HT1080 (cell line): ENCODE measurements around the gene CSHL1. TPM values are rescaled to one million over a fixed set of nuclear protein-coding genes. Genes with fewer than 3 reads are reported as not detected.
A peak's percentile ranks its signal among the peaks of the same experiment; 100 is the strongest.
"Not testable (repeated sequence)": the region's sequence is repeated elsewhere in the genome, so short reads cannot be mapped to it uniquely, and the experiment has no call there.

Experiments
- DNase-seq: peaks from one replicate; pipeline ENCODE4 v3.0.0-alpha.2; 2015; ENCODE audit warnings: low read depth
- small RNA-seq: library from RNA; depleted of rRNA; stranded (forward); fragments of <200 nt; gene quantifications from one replicate; pipeline ENCODE3, GENCODE V24; 2014
- total RNA-seq: library from RNA; depleted of rRNA; stranded (reverse); fragments of >200 nt; shearing (Covaris generic); gene quantifications from 2 replicates; pipeline ENCODE4 v1.2.3, GENCODE V29; 2014; rRNA removed

CSHL1 gene
- total RNA-seq, 1 experiment from 2014 or later: not detected

DNA sequence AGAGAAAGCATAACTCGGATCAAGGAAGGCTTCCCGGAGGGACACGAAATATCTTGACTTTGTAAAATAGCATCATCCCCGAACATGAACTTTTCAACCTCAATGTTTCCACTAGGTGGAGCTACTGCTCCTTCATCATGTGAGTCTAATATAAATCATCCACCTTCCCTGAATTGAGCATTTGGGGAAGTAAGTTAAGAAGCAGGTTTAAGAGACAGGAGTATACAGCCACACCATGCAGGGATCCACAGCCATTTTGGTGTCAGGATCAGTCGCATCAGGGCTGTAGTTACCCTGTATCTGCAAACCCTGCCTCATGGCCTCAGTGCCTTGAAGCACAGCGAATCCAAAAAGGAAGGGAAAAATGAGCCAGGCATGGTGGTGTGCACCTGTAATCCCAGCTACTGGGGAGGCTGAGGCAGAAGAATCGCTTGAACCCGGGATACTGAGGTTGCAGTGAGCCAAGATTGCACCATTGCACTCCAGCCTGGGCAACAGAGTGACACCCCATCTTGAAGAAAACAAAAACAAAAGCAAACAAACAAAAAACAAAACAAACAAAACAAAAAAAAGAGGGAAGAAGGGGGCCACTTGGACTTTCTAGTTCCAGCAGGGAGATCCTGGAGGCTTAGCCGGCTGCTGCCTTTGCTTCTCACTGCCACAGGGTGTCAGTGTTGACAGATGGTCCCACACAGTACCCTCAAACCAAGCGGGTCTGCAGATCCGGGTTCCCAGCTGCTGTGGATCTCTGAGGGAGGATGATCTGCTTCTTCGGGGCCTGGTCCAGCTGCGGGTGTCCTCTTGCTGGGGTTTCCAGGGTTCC lies 21.8 kb downstream of the CSHL1 start:
- DNase-seq: not testable (repeated sequence)

DNA sequence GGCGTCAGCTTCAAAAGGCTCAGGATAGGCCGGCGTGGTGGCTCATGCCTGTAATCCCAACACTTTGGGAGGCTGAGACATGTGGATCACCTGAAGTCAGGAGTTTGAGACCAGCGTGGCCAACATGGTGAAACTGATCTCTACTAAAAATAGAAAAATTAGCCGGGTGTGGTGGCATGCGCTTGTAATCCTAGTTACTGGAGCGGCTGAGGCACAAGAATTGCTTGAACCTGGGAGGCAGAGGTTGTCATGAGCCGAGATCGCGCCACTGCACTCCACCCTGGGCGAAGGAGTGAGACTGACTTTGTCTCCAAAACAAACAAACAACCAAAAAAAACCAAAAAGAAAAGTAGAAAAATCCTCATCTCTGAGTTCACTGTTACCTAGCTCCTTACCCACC lies 25.9 kb downstream of the CSHL1 start:
- not testable (repeated sequence) for DNase-seq

DNA sequence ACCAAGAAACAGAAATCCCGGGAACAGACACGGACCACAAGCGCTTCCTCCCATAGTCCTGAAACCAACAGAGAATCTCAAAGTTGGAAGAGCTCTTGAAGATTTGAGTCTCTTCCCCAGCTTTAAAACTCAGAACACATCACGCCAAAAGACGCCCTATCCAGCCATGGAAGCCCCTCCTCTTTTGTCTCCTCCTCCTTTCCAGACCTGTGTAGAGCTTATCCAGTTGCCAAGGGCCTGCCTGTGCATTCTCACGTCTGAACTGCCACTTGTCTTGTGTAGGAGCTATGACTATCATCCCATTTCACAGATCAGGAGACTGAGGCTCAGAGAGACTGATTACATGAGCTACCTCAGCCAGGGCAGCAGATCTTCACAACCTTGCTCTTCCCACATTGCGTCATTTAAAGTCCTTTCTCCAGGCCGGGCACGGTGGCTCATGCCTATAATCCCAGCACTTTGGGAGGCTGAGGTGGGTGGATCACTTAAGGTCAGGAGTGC lies 28.4 kb downstream of the CSHL1 start:
- not testable (repeated sequence) for DNase-seq

DNA sequence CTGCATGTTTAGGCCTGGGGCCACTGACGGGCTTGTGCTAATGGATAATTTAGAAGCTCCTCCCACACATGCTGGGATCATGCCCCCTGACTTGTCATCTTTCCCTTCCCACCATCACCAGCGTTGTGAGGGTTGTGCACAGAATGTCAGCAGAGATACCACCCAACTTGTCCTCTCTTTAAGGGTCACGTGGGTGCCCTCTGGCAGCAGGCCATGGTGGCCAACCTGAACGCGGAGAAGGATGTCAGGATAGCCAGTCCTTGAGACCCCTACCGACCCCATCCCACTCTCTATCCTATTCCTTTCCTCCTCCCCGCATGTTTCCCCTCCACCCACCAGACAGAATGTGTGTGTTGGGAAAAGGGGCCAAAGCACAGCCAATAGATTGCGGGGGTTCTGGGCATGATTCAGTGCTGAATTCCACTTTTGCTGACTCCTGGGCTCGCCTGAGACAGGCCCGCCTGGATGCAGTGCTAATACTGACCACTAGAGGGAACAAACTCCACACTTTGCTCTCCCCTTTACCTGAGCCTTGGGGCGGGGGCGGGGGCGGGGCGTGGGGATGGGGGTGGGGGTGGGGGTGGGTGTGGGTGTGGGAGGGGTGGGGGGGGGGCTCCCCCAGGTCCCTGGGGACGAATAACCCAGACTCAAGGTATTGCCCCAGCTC lies 29.0 kb downstream of the CSHL1 start, which contains the start of gene GH2:
GH2 (minus strand) TSS at position 10 of the 667 bp plus-strand sequence. CDS start 143 bp downstream, outside the sequence.
- peak; percentile 55 for DNase-seq

DNA sequence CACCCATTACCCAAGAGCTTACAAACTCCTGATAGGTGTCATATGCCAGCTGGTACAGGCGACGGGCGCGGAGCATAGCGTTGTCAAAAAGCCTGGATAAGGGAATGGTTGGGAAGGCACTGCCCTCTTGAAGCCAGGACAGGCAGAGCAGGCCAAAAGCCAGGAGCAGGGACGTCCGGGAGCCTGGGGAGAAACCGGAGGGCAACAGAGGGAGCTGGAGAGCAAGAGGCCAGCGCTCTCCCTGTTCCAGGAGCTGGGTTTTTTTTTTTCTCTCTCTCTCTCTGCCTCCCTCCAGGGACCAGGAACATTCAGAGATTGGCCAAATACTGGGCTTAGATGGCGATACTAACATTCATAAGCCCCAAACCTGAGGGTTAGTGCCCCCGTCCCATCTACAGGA lies 29.7 kb downstream of the CSHL1 start:
- DNase-seq: not testable (repeated sequence)

DNA sequence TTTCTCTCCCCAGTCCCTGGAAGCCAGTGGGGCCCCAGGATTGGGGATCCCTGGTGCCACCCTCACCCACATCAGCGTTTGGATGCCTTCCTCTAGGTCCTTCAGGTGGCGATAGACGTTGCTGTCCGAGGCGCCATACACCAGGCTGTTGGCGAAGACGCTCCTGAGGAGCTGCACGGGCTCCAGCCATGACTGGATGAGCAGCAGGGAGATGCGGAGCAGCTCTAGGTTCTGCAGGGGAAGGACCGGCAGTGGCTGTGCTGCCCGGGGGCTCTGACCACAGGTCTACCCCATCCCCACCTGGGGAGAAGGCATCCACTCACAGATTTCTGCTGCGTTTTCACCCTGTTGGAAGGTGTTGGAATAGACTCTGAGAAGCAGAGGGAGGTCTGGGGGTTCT lies 30.4 kb downstream of the CSHL1 start:
- no peak for DNase-seq

DNA sequence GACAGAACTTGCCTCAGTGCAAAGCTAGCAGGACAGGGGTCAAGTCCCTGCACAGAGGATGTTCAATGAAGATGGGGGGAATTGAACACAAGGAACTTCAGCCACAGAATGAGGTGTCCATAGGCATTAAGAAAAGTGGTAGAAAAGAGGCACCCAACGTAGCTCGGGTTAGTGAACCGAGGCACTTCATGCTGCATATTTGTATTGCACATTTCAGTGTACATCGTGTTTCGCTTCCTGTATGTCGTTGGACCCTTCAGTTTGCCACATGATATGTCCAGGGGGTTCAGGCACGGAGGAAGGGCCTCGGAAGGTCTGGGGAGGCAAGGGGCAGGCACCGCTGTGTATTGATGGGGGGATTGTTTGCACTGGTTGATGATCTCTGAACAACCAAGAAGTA lies 32.6 kb downstream of the CSHL1 start:
- DNase-seq: not testable (repeated sequence)

DNA sequence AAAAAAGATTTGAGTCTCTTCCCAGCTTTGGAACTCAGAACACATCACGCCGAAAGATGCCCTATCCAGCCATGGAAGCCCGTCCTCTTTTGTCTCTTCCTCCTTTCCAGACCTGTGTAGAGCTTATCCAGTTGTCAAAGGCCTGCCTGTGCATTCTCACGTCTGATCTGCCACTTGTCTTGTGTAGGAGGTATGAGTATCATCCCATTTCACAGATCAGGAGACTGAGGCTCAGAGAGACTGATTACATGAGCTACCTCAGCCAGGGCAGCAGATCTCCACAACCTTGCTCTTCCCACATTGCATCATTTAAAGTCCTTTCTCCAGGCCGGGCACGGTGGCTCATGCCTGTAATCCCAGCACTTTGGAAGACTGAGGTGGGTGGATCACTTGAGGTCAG lies 36.4 kb downstream of the CSHL1 start:
- not testable (repeated sequence) for DNase-seq

DNA sequence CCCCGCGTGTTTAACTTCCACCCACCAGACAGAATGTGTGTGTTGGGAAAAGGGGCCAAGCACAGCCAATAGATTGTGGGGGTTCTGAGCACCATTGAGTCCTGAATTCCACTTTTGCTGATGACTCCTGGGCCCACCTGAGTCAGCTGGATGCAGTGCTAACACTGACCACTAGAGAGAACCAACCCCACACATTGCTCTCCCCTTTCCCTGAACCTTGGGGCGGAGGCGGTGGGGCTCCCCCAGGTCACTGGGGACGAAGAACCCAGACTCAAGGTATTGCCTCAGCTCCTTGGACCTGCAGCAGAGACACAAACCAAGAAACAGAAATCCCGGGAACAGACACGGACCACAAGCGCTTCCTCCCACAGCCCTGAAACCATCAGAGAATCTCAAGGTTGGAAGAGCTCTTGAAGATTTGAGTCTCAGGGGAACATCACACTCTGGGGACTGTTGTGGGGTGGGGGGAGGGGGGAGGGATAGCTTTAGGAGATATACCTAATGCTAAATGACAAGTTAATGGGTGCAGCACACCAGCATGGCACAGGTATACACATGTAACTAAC lies 36.9 kb downstream of the CSHL1 start:
- DNase-seq: not testable (repeated sequence)

DNA sequence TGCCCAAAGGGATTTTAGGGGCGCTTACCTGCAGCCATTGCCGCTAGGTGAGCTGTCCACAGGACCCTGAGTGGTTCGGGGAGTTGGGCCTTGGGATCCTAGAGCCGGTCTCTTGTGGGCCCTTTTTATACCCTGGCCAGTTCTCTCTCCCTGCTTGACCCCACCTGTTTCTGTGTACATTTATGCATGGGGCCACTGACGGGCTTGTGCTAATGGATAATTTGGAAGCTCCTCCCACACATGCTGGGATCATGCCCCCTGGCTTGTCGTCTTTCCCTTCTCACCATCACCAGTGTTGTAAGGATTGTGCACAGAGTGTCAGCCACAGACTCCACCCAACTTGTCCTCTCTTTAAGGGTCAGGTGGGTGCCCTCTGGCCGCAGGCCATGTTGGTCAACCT lies 37.5 kb downstream of the CSHL1 start, which contains the start of gene CSH2:
CSH2 (minus strand) TSS at position 101 of the 400 bp plus-strand sequence; CDS start at position 38, 63 bp downstream.
- not testable (repeated sequence) for DNase-seq

DNA sequence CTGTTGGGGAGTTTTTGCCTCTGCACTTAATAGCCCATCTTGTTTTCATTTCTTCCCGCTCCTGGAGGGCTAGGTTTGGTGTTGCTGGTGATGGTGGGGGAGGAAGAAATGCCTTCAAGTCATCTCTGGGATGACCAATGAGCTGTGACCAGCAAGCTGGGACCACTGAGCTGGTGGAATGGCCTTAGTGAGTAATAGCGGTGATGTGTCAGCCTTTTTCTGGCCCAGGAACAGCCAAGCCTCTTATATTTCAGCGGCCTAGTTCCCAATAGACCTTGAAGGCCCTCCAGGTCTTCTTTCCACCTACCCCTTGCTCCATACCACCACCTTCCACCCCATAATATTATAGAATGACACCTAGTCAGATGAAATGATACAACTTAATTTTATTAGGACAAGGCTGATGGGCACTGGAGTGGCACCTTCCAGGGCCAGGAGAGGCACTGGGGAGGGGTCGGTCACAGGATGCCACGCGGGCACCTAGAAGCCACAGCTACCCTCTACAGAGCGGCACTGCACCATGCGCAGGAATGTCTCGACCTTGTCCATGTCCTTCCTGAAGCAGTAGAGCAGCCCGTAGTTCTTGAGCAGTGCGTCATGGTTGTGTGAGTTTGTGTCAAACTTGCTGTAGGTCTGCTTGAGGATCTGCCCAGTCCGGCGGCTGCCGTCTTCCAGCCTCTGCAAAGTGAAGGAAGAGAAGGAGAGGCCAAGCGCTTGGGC lies 39.3 kb downstream of the CSHL1 start:
- DNase-seq: peak; percentile 41

DNA sequence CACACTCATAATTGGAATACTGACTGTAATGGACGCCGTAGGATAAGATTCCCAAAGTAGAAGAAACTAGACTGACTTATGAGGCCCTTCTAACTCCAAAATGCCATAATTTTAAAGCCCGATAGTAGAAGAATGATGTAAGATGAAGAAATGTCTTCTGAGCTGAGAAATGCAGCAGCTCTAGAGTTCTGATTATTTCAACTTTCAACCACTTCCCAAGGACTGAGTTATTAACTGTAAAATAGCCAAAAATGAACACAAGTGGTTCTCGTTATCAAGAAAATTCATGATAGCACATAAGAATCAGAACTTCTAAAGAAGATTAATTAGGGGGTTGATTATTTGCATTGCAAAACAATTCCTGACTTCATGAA lies 40.8 kb downstream of the CSHL1 start:
- DNase-seq: not testable (repeated sequence)

DNA sequence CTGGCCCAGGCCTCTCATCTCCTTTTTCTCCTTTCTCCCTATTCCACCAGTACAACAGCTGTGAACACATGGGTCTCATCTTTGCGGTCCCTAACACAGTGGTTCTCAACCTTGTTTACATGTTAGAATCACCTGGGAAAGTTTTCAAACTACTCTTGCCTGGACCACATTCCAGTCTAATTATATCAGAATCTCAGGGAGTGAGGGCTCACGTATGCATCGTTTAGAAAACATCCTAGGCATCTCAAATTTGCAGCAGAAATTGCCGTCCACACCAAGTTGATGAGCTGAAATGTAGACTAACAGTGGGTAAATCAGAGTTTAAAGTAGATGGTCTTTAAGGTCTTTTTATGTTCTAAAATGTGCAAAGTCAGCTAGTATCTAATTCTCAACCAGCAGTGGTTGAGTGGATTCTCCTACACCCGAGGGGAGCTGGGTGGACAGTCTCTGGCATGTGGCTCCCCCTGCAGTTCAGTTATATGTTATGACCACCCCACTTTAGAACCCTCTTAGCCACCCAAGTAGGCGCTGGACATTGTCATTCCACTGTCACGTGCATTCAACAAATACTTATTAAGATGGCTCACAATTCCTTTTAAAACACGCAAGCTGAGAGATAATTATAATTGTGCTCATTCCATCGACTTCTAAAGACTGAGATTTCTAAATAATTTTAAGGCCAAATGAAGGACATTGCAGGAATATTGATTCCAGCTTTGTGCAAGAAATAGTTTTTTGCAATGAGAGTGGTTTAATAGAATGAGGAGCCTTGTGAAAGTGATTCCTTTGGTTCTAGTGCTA lies 41.4 kb downstream of the CSHL1 start:
- not testable (repeated sequence) for DNase-seq

DNA sequence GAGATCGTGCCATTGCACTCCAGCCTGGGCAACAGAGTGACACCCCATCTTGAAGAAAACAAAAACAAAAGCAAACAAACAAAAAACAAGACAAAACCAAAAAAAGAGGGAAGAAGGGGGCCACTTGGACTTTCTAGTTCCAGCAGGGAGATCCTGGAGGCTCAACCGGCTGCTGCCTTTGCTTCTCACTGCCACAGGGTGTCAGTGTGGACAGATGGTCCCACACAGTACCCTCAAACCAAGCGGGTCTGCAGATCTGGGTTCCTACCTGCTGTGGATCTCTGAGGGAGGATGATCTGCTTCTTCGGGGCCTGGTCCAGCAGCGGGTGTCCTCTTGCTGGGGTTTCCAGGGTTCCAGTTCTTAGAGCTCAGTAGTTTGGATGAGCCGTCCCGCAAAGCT lies 44.4 kb downstream of the CSHL1 start:
- DNase-seq: not testable (repeated sequence)

Small RNA genes within 50 kb of the gene (small RNA-seq; reads per million reads assigned to genes)
- gene AC040958.1: not detected
- not detected for gene AC127029.1
- gene GH1: not detected

Other genes with a start within 250 kb of the CSHL1 start
- 15.9 and 20.7 TPM in 2 replicates for gene LIMD2, start 211.1 kb downstream of the CSHL1 start, total RNA-seq
- 13.2 and 13.8 TPM in 2 replicates for gene STRADA, start 169.5 kb downstream of the CSHL1 start, total RNA-seq
- gene CCDC47, start 137.7 kb downstream of the CSHL1 start, total RNA-seq: 52.1 and 78.0 TPM in 2 replicates
- 36.9 and 44.9 TPM in 2 replicates for gene DDX42, start 137.1 kb downstream of the CSHL1 start, total RNA-seq
- gene PSMC5, start 83.8 kb downstream of the CSHL1 start, total RNA-seq: 79.2 and 110 TPM in 2 replicates
- gene FTSJ3, start 83.6 kb downstream of the CSHL1 start, total RNA-seq: 142 and 158 TPM in 2 replicates
- gene SMARCD2, start 68.6 kb downstream of the CSHL1 start, total RNA-seq: 99.5 and 106 TPM in 2 replicates
- not detected in 2 replicates for gene CSH2, start 37.6 kb downstream of the CSHL1 start, total RNA-seq
- gene GH2, start 29.3 kb downstream of the CSHL1 start, total RNA-seq: not detected in 2 replicates
- gene CSH1, start 14.7 kb downstream of the CSHL1 start, total RNA-seq: not detected in 2 replicates
- gene GH1, start 7.6 kb upstream of the CSHL1 start, total RNA-seq: not detected in 2 replicates
- gene CD79B, start 21.1 kb upstream of the CSHL1 start, total RNA-seq: 0.10 and 0.33 TPM in 2 replicates
- not detected in 2 replicates for gene SCN4A, start 61.7 kb upstream of the CSHL1 start, total RNA-seq
- 0.08 and 0.47 TPM in 2 replicates for gene PRR29, start 87.1 kb upstream of the CSHL1 start, total RNA-seq
- gene ICAM2, start 109.4 kb upstream of the CSHL1 start, total RNA-seq: 8.2 and 9.5 TPM in 2 replicates
- 2.5 and 4.6 TPM in 2 replicates for gene ERN1, start 218.9 kb upstream of the CSHL1 start, total RNA-seq